GM12872 (cell line): ENCODE results near the gene CCDC88C.

Experiments used
- TF ChIP-seq, protein P1 (sequence below): IDR thresholded peaks from 3 replicates; pipeline ENCODE4 v1.5.1; 2011; ENCODE audit warnings: low read depth, mild to moderate bottlenecking, low read length, moderate library complexity; ENCODE audit not compliant: insufficient read depth

The CCDC88C gene

DNA sequence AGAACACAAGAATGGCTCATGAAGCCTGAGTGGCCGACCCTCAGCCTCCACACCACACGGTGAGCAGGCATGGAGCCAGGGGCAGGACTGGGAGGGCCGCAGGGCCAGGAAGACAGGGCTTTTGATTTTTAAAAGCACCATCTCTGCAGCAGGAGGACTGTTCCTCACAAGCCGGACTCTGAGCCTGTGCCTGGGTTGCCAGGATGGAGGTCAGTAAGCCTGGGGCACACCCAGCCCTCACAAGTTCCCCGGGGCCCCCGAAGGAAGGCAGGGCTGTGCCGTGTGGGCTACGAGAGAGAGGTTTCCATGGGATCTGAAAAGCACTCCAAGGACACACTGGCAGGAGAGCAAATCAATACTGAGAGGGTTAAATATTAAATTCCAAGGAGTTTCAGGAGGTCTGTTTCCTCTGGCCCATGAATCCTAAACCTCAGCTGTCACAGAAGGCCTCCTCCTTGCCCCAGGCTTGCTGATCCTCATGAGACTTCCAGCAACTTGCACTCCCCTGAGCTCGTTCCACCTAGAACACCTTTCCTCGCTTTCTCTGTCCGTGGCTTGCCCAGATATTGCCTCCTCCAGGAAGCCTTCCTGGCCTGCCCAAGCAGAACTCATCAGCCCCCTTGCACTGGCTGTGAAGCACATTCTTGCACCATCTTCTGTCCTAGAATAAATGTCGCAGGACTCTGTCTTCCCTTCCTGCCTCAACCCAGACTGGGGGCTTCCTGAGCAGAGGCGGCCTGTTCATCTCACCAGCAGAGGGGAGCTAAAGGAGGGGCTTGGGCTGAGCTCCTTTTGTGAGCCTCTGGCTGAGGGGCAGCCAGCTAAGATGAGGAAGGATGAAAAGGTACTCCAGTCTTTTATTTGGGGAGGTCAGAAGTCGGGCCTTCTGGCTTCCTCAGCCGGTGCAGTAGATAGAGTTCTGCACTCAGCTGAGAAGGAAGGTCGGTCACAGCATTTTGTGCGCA lies 64.6 kb downstream of the CCDC88C start:
- TF ChIP-seq, protein P1, sequence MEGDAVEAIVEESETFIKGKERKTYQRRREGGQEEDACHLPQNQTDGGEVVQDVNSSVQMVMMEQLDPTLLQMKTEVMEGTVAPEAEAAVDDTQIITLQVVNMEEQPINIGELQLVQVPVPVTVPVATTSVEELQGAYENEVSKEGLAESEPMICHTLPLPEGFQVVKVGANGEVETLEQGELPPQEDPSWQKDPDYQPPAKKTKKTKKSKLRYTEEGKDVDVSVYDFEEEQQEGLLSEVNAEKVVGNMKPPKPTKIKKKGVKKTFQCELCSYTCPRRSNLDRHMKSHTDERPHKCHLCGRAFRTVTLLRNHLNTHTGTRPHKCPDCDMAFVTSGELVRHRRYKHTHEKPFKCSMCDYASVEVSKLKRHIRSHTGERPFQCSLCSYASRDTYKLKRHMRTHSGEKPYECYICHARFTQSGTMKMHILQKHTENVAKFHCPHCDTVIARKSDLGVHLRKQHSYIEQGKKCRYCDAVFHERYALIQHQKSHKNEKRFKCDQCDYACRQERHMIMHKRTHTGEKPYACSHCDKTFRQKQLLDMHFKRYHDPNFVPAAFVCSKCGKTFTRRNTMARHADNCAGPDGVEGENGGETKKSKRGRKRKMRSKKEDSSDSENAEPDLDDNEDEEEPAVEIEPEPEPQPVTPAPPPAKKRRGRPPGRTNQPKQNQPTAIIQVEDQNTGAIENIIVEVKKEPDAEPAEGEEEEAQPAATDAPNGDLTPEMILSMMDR: no peak

DNA sequence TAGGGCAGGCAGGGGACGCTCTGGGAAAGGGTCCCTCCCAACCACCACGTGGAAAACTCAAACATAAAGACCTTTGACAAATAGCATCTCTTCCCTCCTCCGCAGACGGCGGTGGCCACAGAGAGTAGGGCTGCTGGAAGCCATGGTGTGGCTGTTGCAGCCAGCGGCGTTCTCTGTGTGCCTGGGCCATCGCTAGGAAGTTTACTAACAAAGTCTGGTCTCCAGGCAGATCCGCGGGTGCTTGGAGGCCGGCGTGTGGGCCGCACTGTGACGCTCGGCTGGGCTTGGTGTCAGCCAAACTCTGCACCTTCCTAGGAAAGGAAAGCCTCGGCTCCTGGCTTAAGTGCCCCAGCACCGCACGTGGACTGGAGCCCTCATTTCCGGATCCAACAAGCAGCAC lies 65.6 kb downstream of the CCDC88C start:
- TF ChIP-seq, protein P1: no peak

DNA sequence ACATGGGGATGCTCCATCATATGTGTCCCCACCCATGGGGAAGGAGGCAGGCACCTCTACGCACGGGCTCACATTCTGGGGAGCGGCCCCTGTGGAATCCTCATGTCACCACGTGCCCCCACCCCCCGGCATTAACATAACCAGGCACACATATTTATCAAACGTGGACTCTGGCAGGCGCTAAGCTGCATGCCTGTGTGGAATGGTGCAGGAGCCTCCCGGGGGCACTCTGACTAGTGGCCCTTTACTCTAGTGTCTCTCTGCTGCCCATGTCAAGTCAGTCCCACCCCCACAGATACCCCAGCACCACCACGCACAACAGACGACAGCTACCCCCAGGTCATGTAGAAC lies 66.1 kb downstream of the CCDC88C start:
- TF ChIP-seq, protein P1: no peak

GRCh38 chr14:91350813-91351511 lies 66.7 kb downstream of the CCDC88C start:
- TF ChIP-seq, protein P1: no peak

DNA sequence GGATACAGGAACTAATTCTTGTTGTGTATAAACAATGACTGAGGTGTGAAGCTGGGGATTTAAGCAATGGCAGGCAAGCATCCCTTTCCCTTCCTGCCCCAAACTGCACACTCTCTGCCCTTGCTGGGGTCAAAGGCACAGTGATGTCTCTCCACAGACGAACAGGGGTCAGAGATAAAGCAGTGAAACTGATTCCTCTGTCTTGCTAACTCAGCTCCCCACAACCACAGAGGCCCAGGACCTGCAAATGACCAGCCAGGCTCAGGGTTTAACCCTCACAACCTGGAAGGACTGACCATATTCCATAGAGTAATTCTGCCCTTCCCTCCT lies 67.2 kb downstream of the CCDC88C start:
- TF ChIP-seq, protein P1: no peak

DNA sequence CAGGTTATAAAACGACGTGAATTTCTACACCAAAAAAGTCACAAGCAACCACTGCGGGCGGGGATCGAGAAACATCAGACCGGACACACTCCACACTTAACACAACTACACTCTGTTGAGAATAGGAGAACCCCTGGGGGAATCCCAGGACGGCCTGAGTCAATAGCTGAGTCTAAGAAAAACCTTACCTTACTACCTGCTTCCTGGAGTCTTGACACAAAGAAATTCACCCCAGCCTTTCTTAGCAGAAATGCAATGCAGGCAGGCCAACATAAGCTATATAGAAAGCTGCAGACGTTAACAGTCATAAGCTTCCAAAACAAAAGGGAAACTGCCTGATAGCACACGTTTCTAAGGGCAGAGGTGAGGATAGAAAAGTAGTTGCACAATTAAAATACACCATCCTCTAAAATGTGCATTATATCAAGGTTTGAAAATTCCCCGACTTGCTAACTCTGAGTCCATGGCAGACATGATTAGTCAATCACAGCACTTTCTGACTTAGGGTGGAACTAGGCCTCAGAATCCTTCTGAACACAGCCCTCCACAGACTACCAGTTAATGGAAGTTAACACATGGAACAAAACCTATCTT lies 68.0 kb downstream of the CCDC88C start:
- TF ChIP-seq, protein P1: no peak

DNA sequence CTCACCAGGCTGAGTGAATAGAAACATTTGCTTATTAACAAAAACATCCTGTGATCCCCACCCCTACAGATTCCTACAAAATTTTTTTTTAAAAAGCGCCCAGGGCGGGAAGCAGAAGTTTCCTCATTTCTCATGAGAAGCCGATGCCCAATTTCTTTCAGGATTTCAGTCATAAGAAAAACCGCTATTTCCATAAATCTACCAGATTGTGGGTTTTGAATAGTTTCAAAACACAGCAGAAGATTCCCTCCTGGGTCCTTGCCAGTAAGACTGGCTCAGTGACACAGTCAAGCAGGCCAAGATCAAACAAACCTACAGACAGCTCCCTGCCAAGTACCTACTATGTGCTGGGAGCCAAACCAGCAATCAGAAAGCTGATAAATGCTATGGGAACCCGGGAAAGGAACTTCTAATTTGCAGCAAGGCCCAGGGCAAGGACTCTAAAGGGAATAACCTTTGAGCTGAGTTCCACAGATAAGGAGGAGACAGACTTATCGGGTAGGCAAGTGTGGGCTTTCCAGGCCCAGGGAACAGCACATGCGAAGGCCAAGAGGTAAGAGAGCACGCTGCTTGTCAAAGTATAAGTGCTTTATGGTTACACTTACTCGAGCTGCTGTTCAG lies 68.7 kb downstream of the CCDC88C start:
- TF ChIP-seq, protein P1: no peak
